Measurements from ENCODE around the gene GMDS. TPM values are rescaled to one million over a fixed set of nuclear protein-coding genes. Genes with fewer than 3 reads are reported as not detected.

The GMDS gene
- polyA plus RNA-seq, 1 experiment: 7.1 TPM

- Histone ChIP-seq H3K36me3 (ENCODE audit: control insufficient read depth, insufficient read depth, low read length) (no peaks in the 10 kb centered on the region), H3K27me3 (ENCODE audit: control insufficient read depth, insufficient read depth, low read length) (no peaks in the 10 kb centered on the region), H3K4me3 (ENCODE audit: low read depth, low read length) (no peak overlapping the region)
- no peak for DNase-seq (ENCODE audit: low read depth)
- ChIA-PET POLR2A (no interaction called here), CTCF (interaction anchor here (0.7 kb wide), 1 partner anchor 24 kb away, joined by 3 read pairs; no protein-coding TSS in a partner anchor)
- TF ChIP-seq CTCF (IDR thresholded peaks at IDR 0.05; ENCODE audit: insufficient read depth, low read depth, low read length): no peak
These were observed 591.4 kb downstream of the GMDS start for GRCh38 chr6:1654054-1654453.

- no peak for DNase-seq (ENCODE audit: low read depth)
- H3K27me3 ChIP-seq (ENCODE audit: control insufficient read depth, insufficient read depth, low read length): no peaks in the 10 kb centered on the region
- POLR2A ChIA-PET: no interaction called here
- H3K4me3 ChIP-seq (ENCODE audit: low read depth, low read length): no peak overlapping the region
- H3K36me3 ChIP-seq (ENCODE audit: control insufficient read depth, insufficient read depth, low read length): no peaks in the 10 kb centered on the region
- no peak for TF ChIP-seq CTCF (IDR thresholded peaks at IDR 0.05; ENCODE audit: insufficient read depth, low read depth, low read length)
- CTCF ChIA-PET: no interaction called here
These were observed 592.6 kb downstream of the GMDS start for GRCh38 chr6:1652842-1653241.

- no peak for DNase-seq (ENCODE audit: low read depth)
- H3K27me3 ChIP-seq (ENCODE audit: control insufficient read depth, insufficient read depth, low read length): no peaks in the 10 kb centered on the region
- ChIA-PET CTCF (interaction anchor here (0.7 kb wide), 1 partner anchor 41 kb away, joined by 3 read pairs; no protein-coding TSS in a partner anchor), POLR2A (no interaction called here)
- no peak overlapping the region for H3K4me3 ChIP-seq (ENCODE audit: low read depth, low read length)
- H3K36me3 ChIP-seq (ENCODE audit: control insufficient read depth, insufficient read depth, low read length): no peaks in the 10 kb centered on the region
- TF ChIP-seq CTCF (IDR thresholded peaks at IDR 0.05; ENCODE audit: insufficient read depth, low read depth, low read length): no peak
These were observed 594.0 kb downstream of the GMDS start for GRCh38 chr6:1651362-1651761.

- TF ChIP-seq CTCF (IDR thresholded peaks at IDR 0.05; ENCODE audit: insufficient read depth, low read depth, low read length): no peak
- no peaks in the 10 kb centered on the region for H3K27me3 ChIP-seq (ENCODE audit: control insufficient read depth, insufficient read depth, low read length)
- ChIA-PET CTCF (no interaction called here), POLR2A (no interaction called here)
- no peaks in the 10 kb centered on the region for H3K36me3 ChIP-seq (ENCODE audit: control insufficient read depth, insufficient read depth, low read length)
- no peak overlapping the region for H3K4me3 ChIP-seq (ENCODE audit: low read depth, low read length)
- no peak for DNase-seq (ENCODE audit: low read depth)
These were observed 599.8 kb downstream of the GMDS start for GRCh38 chr6:1645466-1646185.

GRCh38 chr6:1644516-1645060, 600.8 kb downstream of the GMDS start:
- ChIA-PET CTCF (no interaction called here), POLR2A (no interaction called here)
- no peak for DNase-seq (ENCODE audit: low read depth)
- TF ChIP-seq CTCF (IDR thresholded peaks at IDR 0.05; ENCODE audit: insufficient read depth, low read depth, low read length): no peak
- H3K27me3 ChIP-seq (ENCODE audit: control insufficient read depth, insufficient read depth, low read length): no peaks in the 10 kb centered on the region
- H3K36me3 ChIP-seq (ENCODE audit: control insufficient read depth, insufficient read depth, low read length): no peaks in the 10 kb centered on the region
- no peak overlapping the region for H3K4me3 ChIP-seq (ENCODE audit: low read depth, low read length)

Data from BJ (cell line).